Activated naive CD4-positive, alpha-beta T cell treated with anti-CD3 and anti-CD28 coated beads, Interleukin-2, amount 50 U/mL, for 24 hours (primary cell): ENCODE measurements around the gene C16orf87.
"Not testable (repeated sequence)": the region's sequence is repeated elsewhere in the genome, so short reads cannot be mapped to it uniquely, and the experiment has no call there.

Source experiments
- H3K27ac Mint-ChIP-seq: one replicate; pipeline ENCODE4 v1.8.0; 2021; ENCODE audit warnings: mild to moderate bottlenecking, mixed read lengths
- H3K27me3 Mint-ChIP-seq: one replicate; pipeline ENCODE4 v1.8.0; 2021; ENCODE audit warnings: mixed read lengths
- H3K36me3 Mint-ChIP-seq: one replicate; pipeline ENCODE4 v1.8.0; 2021; ENCODE audit warnings: mixed read lengths
- H3K4me1 Mint-ChIP-seq: one replicate; pipeline ENCODE4 v1.8.0; 2021; ENCODE audit warnings: mixed read lengths
- H3K4me3 Mint-ChIP-seq: one replicate; pipeline ENCODE4 v1.8.0; 2021; ENCODE audit warnings: mild to moderate bottlenecking, mixed read lengths
- H3K9me3 Mint-ChIP-seq: one replicate; pipeline ENCODE4 v1.8.0; 2021; ENCODE audit warnings: mixed read lengths

The C16orf87 gene

GRCh38 chr16:46789499-46790414, 41.2 kb downstream of the C16orf87 start:
- Mint-ChIP-seq H3K4me1 (peaks cover 23% of the 10 kb centered on the region), H3K36me3 (peaks cover 12% of the 10 kb centered on the region), H3K27me3 (no peaks in the 10 kb centered on the region), H3K9me3 (peaks cover 15% of the 10 kb centered on the region), H3K4me3 (peak overlapping the region; percentile 83), H3K27ac (peak overlapping the region; percentile 82)

- Mint-ChIP-seq H3K36me3 (peaks cover 9% of the 10 kb centered on the region), H3K4me3 (peak overlapping the region; percentile 53), H3K4me1 (peaks cover 23% of the 10 kb centered on the region), H3K27ac (peak overlapping the region; percentile 52), H3K27me3 (no peaks in the 10 kb centered on the region), H3K9me3 (peaks cover 10% of the 10 kb centered on the region)
These were observed 42.0 kb downstream of the C16orf87 start for GRCh38 chr16:46788891-46789474.

DNA sequence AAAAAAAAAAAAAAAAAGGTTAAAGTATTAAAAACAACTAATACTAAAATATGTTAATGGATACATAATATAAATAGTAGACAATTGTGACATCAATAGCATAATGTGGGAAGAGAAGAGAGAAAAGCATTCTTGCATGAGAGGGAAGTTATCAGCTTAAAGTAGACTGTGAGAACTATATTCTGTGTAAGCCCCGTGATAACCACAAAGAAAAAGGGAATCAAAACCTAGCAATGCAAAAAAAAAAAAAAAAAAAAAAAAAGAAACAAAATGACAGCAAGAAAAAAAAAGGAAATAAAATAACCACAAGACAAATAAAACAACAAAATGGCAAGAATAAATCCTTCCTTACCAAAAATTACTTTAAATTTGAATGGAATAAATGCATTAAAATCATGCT, 43.1 kb downstream of the C16orf87 start:
- Mint-ChIP-seq H3K4me3 (no peak overlapping the region), H3K27ac (no peak overlapping the region)

DNA sequence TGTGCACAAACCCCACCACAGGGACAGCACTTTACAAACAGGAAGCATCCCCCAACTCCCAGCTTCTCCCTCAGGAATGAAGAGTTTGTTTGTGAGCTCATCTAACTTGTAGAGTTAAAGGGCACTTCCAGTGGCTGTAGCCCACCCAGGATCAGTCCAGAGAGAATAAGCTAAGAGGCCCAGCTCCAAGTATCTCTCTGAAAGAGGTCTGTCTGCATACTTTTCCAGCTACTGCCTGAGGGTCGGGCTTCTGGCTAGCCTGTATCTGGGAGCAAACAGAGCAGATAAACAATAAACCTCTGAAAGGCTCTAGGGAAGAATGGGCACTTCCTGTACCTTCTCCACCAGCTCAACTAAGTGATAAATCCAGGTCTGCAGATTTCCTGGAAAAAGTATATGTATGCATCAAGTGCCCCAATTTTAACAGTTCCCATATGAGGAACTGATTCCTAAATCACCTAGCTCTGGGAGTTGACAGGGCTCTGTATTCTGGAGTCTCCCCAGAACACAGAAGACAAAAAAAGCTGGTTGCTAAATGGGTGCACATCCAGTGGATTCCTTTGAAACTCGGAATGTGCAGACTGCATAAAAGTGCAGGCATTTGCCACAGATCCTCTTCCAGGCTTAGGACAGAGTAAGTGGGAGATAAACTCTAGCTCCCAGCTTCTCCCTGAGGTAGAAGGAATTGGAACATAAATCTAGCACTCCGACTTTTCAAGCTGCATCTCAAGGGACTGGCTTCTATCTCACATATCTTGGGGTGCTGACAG, 45.7 kb downstream of the C16orf87 start:
- Mint-ChIP-seq H3K4me3 (no peak overlapping the region), H3K4me1 (peaks cover 17% of the 10 kb centered on the region), H3K27me3 (no peaks in the 10 kb centered on the region), H3K36me3 (peaks cover 4% of the 10 kb centered on the region), H3K27ac (no peak overlapping the region), H3K9me3 (peaks cover 10% of the 10 kb centered on the region)

More for the DNA sequence above, 43.1 kb downstream of the C16orf87 start:
- Mint-ChIP-seq H3K36me3 (peaks cover 6% of the 10 kb centered on the region), H3K9me3 (peaks cover 10% of the 10 kb centered on the region), H3K27me3 (no peaks in the 10 kb centered on the region), H3K4me1 (peaks cover 23% of the 10 kb centered on the region)

GRCh38 chr16:46784569-46784968, 46.4 kb downstream of the C16orf87 start:
- not testable (repeated sequence) for H3K4me3 Mint-ChIP-seq, H3K27ac Mint-ChIP-seq, H3K27me3 Mint-ChIP-seq, H3K9me3 Mint-ChIP-seq, H3K36me3 Mint-ChIP-seq
- H3K4me1 Mint-ChIP-seq = peaks cover 12% of the 10 kb centered on the region

DNA sequence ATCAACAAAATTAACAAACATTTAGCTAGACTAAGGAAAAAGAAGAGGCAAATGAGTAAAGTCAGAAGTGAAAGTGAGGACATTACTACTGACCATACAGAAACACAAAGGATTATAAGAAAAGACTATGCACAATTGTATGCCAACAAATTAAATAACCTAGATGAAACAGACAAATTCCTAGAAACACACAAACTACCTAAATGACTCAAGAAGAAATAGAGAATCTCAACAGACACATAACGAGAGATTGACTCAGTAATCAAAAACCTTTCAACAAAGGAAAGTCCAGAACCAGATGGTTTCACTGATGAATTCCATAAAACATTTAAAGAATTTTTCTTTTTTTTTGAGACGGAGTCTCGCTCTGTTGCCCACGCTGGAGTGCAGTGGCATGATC, 47.2 kb downstream of the C16orf87 start:
- H3K36me3 Mint-ChIP-seq = peaks cover 4% of the 10 kb centered on the region
- H3K27me3 Mint-ChIP-seq = no peaks in the 10 kb centered on the region
- no peak overlapping the region for H3K4me3 Mint-ChIP-seq
- peaks cover 5% of the 10 kb centered on the region for H3K4me1 Mint-ChIP-seq
- H3K27ac Mint-ChIP-seq = no peak overlapping the region
- peaks cover 10% of the 10 kb centered on the region for H3K9me3 Mint-ChIP-seq

DNA sequence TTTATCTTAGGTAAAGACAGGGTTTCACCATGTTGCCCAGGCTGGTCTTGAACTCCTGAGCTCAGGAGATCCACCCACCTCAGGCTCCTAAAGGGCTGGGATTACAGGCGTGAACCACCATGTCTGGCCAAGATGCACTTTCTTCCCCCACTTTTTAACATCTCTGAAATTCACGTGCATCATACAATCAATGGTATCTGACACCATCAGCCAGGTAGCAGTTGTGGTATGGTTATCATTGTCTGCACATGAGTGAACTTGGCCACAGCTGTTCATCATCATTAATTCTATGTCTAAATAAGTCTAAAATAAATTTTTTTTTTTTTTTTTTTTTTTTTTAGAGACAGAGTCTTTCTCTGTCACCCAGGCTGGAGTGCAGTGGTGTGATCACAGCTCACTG, 48.7 kb downstream of the C16orf87 start:
- Mint-ChIP-seq H3K4me3 (no peak overlapping the region), H3K4me1 (no peaks in the 10 kb centered on the region), H3K27me3 (no peaks in the 10 kb centered on the region), H3K27ac (no peak overlapping the region), H3K9me3 (peaks cover 10% of the 10 kb centered on the region), H3K36me3 (peaks cover 4% of the 10 kb centered on the region)

DNA sequence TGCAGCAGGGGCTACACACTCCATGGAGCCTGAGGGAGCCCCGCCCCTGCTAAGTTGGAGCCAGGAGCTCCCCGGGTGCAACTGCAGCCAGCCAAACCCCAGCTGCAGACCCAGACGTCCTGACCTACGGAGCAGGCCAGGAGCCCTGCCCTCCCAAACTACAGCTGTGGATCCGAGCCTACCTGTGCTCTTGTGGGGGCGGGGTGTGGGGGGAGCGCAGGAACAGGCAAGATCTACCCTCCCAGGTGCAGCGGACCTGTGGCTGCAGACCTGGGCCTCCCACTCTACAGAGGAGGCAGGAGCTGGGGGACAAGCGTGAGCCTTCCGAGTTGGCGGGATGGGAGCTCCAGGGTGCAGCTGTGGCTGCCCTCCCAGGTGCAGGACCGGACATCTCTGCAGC, 53.2 kb downstream of the C16orf87 start:
- Mint-ChIP-seq H3K9me3 (no peaks in the 10 kb centered on the region), H3K27me3 (no peaks in the 10 kb centered on the region), H3K4me1 (no peaks in the 10 kb centered on the region), H3K4me3 (no peak overlapping the region), H3K27ac (no peak overlapping the region), H3K36me3 (no peaks in the 10 kb centered on the region)

DNA sequence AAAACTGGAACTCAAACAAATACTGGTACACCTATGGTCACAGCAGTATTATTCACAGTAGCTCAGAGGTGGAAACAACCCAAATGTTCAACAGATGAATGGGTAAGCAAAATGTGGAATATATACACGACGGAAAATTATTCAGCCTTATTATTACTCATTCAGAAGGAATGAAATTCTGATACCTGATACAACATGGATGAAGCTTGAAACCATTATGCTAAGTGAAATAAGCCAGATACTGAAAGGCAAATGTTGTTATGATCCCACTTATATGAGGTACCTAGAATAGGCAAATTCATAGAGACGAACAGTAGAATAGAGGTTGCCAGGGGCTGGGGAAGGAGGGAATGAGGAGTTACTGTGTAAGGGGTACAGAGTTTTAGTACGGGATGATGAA, 55.8 kb downstream of the C16orf87 start:
- Mint-ChIP-seq H3K27ac (no peak overlapping the region), H3K27me3 (no peaks in the 10 kb centered on the region), H3K9me3 (no peaks in the 10 kb centered on the region), H3K36me3 (no peaks in the 10 kb centered on the region), H3K4me3 (no peak overlapping the region), H3K4me1 (no peaks in the 10 kb centered on the region)

DNA sequence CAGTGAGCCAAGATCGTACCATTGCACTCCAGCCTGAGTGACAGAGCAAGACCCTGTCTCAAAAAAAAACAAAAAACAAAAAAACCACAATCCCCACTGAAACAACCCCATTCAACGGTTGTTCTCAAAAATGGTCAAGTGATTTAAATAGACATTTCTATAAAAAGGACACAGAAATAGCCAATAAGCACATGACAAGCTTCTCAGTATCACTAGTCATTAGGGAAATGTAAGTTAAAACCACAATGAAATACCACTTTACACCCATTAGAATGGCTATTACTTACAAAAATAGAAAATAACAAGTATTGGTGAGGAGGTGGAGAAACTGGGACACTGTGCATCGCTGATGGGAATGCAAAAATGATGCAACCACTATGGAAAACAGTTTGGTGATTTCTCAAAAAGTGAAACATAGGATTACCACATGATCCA, 56.2 kb downstream of the C16orf87 start:
- no peaks in the 10 kb centered on the region for H3K9me3 Mint-ChIP-seq
- no peak overlapping the region for H3K27ac Mint-ChIP-seq
- H3K4me1 Mint-ChIP-seq = no peaks in the 10 kb centered on the region
- H3K4me3 Mint-ChIP-seq = no peak overlapping the region
- H3K27me3 Mint-ChIP-seq = no peaks in the 10 kb centered on the region
- H3K36me3 Mint-ChIP-seq = no peaks in the 10 kb centered on the region

DNA sequence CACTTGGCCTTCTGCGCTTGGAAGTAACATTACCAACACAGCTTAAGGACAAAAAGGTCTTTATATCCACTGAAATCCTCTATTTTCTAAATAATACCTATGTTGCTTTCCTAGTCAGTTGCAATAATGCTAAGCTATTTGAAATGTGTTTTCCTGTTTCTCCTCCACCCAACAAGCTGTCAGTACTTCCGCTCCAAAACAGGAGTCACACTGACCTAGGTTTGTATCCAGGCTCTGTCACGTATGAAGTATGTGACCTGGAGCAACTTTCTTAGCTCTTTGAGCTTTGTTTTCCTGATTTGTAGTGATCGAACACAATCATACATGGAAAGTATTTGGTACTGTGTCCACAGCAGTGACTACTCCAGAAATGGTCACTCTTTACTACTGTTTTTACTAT, 58.5 kb downstream of the C16orf87 start:
- Mint-ChIP-seq H3K27me3 (no peaks in the 10 kb centered on the region), H3K36me3 (no peaks in the 10 kb centered on the region), H3K27ac (no peak overlapping the region), H3K4me1 (no peaks in the 10 kb centered on the region), H3K9me3 (no peaks in the 10 kb centered on the region), H3K4me3 (no peak overlapping the region)

DNA sequence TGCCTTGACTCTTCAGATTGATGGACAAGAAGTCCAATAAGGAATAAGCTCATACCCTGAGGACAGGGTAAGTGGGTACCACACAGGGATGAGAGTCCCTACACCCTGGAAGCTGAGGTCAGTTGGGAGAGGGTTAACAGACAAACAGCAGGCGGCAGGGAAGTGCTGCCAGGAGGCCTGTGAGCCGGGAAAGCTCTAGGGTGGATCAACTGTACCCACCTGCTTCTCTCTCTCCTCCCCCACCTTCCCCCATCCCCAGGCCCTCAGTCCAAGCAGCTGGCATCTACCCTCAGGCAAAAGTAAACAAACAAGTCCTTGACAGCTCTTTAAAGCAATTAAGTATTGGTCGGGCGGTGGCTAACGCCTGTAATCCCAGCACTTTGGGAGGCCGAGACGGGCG, 62.2 kb downstream of the C16orf87 start:
- no peaks in the 10 kb centered on the region for H3K4me1 Mint-ChIP-seq
- no peaks in the 10 kb centered on the region for H3K9me3 Mint-ChIP-seq
- H3K36me3 Mint-ChIP-seq = no peaks in the 10 kb centered on the region
- H3K27me3 Mint-ChIP-seq = no peaks in the 10 kb centered on the region
- no peak overlapping the region for H3K27ac Mint-ChIP-seq
- no peak overlapping the region for H3K4me3 Mint-ChIP-seq

DNA sequence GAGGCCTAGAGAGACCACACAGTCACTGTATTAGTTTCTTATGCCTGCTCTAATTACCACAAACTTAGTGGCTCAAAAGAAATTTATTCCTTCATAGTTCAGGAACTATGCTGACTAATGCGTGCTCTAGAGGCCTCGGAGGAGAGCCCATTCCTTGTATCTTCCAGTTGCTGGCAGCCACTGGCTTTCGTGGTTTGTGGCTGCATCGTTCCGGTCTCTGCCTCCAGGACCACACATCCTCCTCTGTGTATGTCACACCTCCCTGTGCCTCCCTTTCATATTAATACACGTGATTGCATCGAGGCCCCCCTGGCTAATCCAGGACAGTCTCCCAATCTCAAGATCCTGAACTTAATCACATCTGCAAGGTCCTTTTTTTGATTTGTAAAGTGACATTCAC, 65.9 kb downstream of the C16orf87 start:
- no peaks in the 10 kb centered on the region for H3K27me3 Mint-ChIP-seq
- no peak overlapping the region for H3K4me3 Mint-ChIP-seq
- no peaks in the 10 kb centered on the region for H3K4me1 Mint-ChIP-seq
- H3K36me3 Mint-ChIP-seq = no peaks in the 10 kb centered on the region
- H3K27ac Mint-ChIP-seq = no peak overlapping the region
- no peaks in the 10 kb centered on the region for H3K9me3 Mint-ChIP-seq

DNA sequence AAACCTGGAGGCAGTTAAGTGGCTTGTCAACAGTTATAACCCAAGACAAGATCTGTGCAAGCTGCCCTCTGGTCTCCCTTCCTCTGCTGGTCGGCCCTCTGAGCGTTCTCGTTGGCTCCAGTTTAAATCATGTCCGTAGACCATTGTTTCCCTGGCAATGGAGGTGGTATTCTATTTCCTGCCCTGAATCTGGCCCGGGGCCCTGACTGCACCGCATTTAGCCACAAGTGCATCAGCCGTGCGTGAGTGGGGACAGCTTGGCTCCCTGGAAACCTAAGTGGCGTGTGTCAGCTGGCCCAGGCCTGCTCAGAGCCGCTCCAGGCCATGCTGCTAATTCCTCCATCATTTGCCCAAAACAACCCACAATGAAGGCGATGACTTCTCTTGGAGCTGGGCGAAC, 67.8 kb downstream of the C16orf87 start:
- Mint-ChIP-seq H3K36me3 (no peaks in the 10 kb centered on the region), H3K27me3 (no peaks in the 10 kb centered on the region), H3K4me1 (no peaks in the 10 kb centered on the region), H3K27ac (no peak overlapping the region), H3K4me3 (no peak overlapping the region), H3K9me3 (no peaks in the 10 kb centered on the region)

DNA sequence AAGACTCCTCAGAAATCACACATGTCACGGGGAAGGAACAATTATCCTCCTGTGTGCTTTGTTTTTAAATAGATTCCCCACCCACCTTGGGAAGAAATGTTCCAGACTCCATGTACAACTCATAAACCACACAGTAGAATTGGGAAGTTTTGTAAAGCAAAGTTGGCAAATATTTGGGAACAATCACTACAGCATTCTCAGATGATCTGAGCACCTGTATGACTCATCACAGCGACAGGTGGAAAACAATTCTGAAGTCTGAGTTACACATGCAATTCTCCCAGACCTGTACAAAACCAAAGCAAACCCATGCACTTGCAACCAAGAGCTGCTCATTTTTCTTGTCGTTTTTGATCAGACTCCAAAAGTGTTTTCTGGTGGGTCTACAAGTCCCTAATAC, 68.4 kb downstream of the C16orf87 start:
- no peaks in the 10 kb centered on the region for H3K4me1 Mint-ChIP-seq
- H3K36me3 Mint-ChIP-seq = no peaks in the 10 kb centered on the region
- H3K4me3 Mint-ChIP-seq = no peak overlapping the region
- H3K9me3 Mint-ChIP-seq = no peaks in the 10 kb centered on the region
- no peak overlapping the region for H3K27ac Mint-ChIP-seq
- H3K27me3 Mint-ChIP-seq = no peaks in the 10 kb centered on the region

- H3K4me1 Mint-ChIP-seq = no peaks in the 10 kb centered on the region
- no peak overlapping the region for H3K27ac Mint-ChIP-seq
- no peak overlapping the region for H3K4me3 Mint-ChIP-seq
- no peaks in the 10 kb centered on the region for H3K9me3 Mint-ChIP-seq
- no peaks in the 10 kb centered on the region for H3K36me3 Mint-ChIP-seq
- H3K27me3 Mint-ChIP-seq = no peaks in the 10 kb centered on the region
These were observed 71.7 kb downstream of the C16orf87 start for GRCh38 chr16:46759309-46759708.
